T47D (cell line): ENCODE results near the gene UMODL1.

Experiments
- DNase-seq, 2 experiments: peaks; one replicate each; pipeline versions ENCODE4 v3.0.0 to v3.0.0-alpha.2; 2011 to 2012; ENCODE audit warnings: low read depth in 1 of 2, low spot score in 1 of 2
- JUND ChIP-seq: IDR thresholded peaks from 2 replicates; pipeline ENCODE4 v1.6.1; 2012; ENCODE audit warnings: low read depth
- in situ Hi-C: cut with HindIII; loops from 2 replicates; pipeline ENCODE4 v1.10.0; 2016; ENCODE audit warnings: low sequenced_read_pairs, low pct_unique_long_range_greater_than_20kb

Gene UMODL1

GRCh38 chr21:42058631-42059111 is 12.4 kb upstream of the UMODL1 start:
- in situ Hi-C loops = no loop called here
- DNase-seq = peak in 1 of 2 experiments; percentile 54
- no peak for TF ChIP-seq JUND

- in situ Hi-C loops = no loop called here
- TF ChIP-seq JUND = no peak
- DNase-seq = no peak
Measured at GRCh38 chr21:42059141-42059540, 12.0 kb upstream of the UMODL1 start.

GRCh38 chr21:42059721-42060120 is 11.4 kb upstream of the UMODL1 start:
- no peak for DNase-seq
- no peak for TF ChIP-seq JUND
- in situ Hi-C loops = no loop called here

GRCh38 chr21:42060166-42060565 is 11.0 kb upstream of the UMODL1 start:
- TF ChIP-seq JUND = no peak
- in situ Hi-C loops = no loop called here
- DNase-seq = no peak

- no peak for DNase-seq
- in situ Hi-C loops = no loop called here
- no peak for TF ChIP-seq JUND
Measured at GRCh38 chr21:42061195-42061985, 9.7 kb upstream of the UMODL1 start.

GRCh38 chr21:42061986-42062235 is 9.2 kb upstream of the UMODL1 start:
- no peak for TF ChIP-seq JUND
- no peak for DNase-seq
- in situ Hi-C loops = no loop called here

GRCh38 chr21:42062236-42063022 is 8.7 kb upstream of the UMODL1 start:
- TF ChIP-seq JUND = no peak
- DNase-seq = no peak
- in situ Hi-C loops = no loop called here

GRCh38 chr21:42063191-42063570 is 7.9 kb upstream of the UMODL1 start:
- TF ChIP-seq JUND = no peak
- DNase-seq = no peak
- in situ Hi-C loops = no loop called here

- TF ChIP-seq JUND = no peak
- peak in 1 of 2 experiments; percentile 37 for DNase-seq
- in situ Hi-C loops = no loop called here
Measured at GRCh38 chr21:42063571-42064521, 7.3 kb upstream of the UMODL1 start.

GRCh38 chr21:42066521-42066920 is 4.6 kb upstream of the UMODL1 start:
- DNase-seq = no peak
- TF ChIP-seq JUND = no peak
- in situ Hi-C loops = no loop called here

GRCh38 chr21:42067531-42068255 is 3.4 kb upstream of the UMODL1 start:
- in situ Hi-C loops = no loop called here
- DNase-seq = no peak
- TF ChIP-seq JUND = no peak

GRCh38 chr21:42068256-42068545 is 2.9 kb upstream of the UMODL1 start:
- no peak for TF ChIP-seq JUND
- no peak for DNase-seq
- in situ Hi-C loops = no loop called here

- no peak for TF ChIP-seq JUND
- in situ Hi-C loops = no loop called here
- no peak for DNase-seq
Measured at GRCh38 chr21:42068592-42068991, 2.5 kb upstream of the UMODL1 start.
